Activated T-helper 1 cell treated with Interleukin-2 at 50 U/mL for 16 hours (primary cell): Measurements from ENCODE around the gene NDUFV3.
"Not testable (repeated sequence)": the region's sequence is repeated elsewhere in the genome, so short reads cannot be mapped to it uniquely, and the experiment has no call there.

Experiments used
- DNase-seq: peaks from one replicate; pipeline ENCODE4 v3.0.0-alpha.2; 2020; ENCODE audit warnings: low read depth

NDUFV3 gene

DNA sequence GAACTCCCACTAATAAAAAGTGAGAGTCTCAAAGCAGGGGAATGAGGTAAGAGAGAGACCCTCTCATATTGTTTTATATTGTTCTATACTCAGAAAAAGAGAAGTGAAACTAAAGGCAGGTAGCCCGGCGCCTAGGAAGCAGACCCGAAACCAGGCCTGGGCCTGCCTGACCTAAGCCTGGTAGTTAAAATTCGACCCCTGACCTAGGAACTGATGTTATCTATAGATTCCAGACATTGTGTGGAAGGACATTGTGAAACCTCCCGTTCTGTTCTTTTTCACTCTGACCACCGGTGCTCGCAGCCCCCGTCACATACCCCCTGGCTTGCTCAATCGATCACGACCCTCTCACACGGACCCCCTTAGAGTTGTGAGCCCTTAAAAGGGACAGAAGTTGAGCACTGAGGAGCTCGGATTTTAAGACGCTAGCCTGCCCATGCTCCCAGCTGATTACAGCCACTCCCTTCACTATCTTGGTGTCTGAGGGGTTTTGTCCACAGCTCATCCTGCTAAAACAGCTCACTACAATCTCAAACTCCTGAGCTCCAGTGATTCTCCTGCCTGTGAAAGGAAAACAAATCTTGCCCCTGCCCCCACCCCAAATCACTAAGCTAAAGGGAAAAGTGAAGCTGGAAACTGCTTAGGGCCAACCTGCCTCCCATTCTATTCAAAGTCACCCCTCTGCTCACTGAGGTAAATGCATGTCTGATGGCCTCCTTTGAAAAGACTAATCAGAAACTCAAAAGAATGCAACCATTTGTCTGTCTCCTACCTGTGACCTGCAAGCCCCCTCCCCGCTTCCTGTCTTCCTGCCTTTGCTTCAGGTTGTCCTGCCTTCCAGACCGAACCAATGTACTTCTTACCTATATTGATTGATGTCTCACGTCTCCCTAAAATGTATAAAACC, 44.2 kb downstream of the NDUFV3 start:
- DNase-seq, result not testable (repeated sequence)

DNA sequence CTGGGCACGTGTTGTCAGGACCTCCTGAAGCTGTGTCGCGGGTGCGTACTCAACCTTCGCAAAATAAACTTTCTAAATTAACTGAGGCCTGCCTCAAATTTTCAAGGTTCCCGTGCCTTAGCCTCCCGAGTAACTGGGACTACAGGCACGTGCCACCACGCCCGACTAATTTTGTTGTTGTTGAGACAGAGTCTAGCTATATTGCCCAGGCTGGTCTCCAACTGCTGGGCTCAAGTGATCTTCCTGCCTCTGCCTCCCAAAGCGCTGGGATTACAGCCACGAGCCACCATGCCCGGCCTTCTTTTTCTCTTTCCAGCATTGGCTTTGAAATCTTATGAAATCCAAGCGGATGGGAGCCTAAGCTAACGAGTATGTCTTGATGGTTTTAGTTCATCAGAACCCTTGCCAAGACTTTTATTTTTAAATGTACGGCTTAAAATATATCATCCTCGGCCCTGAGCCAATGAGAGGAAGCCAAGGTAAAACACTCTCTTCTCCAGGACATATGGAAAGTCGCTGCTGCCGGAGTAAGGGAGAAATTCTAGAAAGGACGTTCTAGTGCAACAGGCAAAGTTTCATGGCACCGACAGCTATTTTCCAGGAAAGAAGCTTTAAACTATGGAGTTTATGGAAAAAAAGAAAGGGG, 45.0 kb downstream of the NDUFV3 start:
- no peak for DNase-seq

DNA sequence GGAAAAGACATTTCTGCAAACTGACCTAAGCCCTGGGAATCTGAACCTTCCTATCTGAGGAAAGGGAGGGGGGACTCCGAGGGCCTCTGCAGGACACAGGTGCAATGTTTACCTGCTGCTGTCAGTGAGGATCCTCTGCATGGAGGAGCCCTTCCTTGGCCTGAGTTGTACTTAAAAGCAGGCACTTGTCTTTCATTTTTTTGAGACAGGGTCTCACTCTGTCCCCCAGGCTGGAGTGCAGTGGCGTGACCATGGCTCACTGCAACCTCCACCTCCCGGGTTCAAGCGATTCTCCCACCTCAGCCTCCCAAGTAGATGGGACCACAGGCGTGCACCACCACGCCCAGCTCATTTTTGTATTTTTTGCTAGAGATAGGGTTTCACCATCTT, 45.5 kb downstream of the NDUFV3 start:
- DNase-seq, result not testable (repeated sequence)

DNA sequence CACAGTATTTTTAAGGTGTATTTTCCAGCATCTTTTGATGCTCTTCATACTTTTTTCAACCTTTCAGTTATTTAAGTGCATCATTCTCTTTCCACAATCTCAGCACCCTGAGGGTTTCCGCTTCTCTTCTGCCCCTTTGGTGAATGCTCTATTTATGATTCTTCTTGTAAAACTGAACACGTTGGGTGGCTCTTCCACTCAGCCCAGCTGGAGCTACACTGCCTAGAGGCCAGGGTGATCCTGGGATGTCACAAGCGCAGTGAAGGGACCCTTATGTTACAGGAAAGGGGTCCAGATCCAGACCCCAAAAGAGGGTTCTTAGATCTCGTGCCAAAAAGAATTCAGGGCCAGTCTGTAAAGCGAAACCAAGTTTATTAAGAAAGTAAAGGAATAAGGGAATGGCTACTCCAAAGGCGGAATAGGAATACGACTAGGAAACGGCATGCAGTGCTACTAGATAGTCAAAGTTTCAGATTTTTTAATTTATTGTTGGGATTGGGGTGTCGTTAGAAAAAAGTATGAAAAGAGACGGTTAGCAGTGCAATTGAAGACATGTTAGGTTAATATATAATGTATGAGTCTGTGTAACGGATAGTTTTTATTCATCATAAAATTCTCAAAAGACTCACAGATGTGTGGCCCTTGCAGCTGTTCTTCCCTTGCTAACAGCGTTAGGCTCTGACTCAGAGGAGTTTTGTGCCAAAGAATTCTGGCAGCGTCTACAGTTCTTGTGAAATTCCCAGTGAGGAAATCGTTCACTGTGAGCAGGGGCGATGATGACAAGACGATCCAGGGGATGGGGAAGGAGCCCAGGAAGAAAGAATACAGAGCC, 46.7 kb downstream of the NDUFV3 start:
- no peak for DNase-seq

DNA sequence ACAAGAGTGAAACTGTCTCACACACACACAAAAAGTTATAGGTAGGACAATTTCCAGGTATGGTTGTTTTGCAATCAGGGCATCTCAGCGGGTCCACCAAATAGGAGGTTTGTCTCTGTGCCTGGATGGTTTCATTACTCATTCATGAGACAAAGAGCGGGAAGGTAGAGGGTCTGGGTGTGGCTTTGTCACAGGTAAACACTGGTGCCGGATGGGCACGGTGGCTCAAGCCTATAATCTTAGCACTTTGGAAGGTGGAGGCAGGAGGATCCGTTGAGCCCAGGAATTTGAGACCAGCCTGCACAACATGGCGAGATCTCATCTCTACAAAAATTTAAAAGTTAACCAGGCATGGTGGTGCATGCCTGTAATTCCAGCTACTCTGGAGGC, 48.6 kb downstream of the NDUFV3 start:
- no peak for DNase-seq

DNA sequence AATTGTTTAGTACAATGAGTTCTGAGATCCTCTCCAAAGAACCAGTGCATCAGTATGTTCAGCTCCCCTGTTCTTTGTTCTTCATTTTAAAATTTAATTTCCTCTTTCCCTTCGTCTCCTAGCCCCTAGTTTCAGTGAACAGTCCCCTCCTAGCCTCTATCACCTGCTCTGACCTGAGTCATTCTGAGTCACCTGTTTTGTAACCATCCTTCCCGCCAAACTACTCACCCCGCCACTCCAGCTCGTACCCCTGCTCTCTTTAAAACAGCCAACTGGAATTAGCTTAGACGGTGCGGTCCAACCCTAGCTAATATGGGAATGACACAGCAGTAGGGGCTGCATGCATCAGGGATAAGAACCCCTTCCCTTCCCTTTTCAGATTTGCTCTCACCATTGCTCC, 49.1 kb downstream of the NDUFV3 start:
- no peak for DNase-seq

DNA sequence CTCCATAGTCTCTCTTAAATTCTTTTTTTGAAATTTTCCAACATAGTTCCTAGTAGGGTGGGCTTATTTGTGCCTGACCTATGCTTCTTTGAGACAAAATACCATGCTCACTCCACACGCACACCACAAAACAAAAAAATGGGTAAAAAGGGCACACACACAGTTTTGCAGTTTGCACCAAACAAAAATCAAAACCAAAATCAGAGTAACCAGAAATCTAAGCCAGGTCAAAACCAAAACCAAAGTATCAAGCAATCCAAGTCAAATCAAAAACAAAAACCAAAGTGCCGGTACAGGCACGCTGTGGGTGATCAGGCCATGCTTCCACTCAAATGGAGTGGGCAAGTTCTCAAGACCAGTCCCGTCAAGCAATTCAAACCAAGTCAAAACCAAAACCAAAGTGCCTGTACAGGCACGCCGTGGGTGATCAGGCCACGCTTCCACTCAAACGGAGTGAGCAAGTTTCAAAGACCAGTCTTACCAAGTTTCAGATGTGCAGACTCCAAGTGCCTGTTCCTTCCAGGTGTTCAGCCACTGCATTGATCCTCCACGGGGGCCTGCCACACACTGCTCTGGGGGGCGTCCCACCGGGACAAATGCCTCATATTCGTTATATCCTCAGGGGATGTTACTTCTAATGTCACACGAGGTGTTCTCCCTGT, 56.1 kb downstream of the NDUFV3 start:
- not testable (repeated sequence) for DNase-seq

DNA sequence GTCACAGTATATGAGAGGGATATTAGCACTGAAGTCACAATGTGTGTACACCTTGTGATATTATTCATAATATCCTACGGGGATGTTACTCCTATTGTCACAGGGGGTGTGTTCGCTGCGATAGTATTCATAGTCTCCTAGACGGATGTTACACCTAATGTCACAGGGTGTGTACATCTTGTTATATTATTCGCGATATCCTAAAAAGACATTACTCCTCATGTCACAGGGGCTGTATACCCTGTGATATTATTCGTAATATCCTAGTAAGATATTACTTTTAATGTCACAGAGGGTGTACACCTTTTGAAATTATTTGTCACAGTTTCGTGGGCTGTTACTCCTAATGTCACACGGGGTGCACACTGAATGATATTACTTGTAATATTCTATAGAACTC, 58.1 kb downstream of the NDUFV3 start:
- not testable (repeated sequence) for DNase-seq

DNA sequence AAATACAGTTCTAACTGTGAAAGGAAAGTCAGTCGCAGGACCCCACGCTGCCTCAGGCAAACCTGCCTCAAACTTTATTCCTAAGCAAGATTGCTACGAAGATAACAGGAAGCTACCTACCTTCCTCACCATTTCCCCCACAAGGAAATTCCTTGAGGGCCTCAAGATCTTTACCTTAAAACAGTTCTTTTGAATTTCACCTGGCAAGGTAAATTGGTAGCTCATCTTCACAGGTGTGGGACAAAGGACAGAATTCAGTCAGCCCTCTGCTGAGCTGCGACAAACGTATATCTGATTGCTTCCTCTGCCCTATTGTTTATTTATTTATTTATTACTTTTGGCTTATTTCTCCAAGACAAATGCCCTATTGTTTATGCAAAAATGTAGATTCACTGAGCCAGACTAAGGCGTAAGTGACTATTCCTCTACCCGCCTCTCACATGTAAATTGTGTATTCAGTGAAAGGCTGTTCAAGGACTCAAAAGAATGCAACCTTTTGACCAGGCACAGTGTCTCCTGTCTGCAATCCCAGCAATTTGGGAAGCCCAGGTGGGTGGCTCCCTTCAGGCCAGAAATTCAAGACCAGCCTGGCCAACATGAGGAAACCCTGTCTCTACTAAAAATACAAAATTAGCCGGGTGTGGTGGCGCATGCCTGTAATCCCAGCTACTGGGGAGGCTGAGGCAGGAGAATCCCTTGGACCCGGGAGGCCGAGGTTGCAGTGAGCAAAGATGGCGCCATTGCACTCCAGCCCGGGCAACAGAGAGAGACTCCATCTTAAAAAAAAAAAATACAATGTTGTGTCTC, 63.9 kb downstream of the NDUFV3 start:
- DNase-seq, result no peak

DNA sequence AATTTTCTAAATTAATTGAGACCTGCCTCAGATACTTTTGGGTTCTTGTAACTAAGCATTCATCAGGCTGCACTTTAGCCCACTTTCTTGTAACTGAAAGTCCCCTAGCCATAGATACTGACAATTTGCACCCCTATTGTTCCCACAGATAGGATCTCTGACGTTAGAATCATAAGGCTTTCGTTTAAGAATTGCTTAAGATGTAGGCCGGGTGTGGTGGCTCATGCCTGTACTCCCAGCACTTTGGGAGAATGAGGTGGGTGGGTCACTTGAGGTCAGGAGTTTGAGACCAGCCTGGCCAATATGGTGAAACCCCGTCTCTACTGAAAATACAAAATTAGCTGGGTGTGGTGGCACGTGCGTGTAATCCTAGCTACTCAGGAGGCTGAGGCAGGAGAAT, 65.0 kb downstream of the NDUFV3 start:
- DNase-seq, result not testable (repeated sequence)

DNA sequence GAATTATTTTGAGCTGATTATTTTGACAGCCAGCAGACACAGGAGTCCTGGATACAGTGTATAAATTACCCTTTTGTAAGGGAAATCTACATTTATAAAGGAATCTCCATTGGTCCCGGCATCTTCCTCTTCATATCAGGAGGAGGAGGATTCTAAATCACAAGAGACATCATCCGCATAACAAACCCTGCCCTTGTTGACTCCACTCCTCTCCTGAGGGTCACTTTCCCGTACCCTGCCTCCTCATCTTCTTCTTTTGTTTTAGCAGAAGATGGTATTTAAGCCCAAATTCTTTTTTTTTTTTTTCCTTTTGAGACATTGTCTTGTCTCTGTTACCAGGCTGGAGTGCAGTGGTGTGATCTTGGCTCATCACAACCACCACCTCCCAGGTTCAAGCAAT, 66.6 kb downstream of the NDUFV3 start:
- no peak for DNase-seq

DNA sequence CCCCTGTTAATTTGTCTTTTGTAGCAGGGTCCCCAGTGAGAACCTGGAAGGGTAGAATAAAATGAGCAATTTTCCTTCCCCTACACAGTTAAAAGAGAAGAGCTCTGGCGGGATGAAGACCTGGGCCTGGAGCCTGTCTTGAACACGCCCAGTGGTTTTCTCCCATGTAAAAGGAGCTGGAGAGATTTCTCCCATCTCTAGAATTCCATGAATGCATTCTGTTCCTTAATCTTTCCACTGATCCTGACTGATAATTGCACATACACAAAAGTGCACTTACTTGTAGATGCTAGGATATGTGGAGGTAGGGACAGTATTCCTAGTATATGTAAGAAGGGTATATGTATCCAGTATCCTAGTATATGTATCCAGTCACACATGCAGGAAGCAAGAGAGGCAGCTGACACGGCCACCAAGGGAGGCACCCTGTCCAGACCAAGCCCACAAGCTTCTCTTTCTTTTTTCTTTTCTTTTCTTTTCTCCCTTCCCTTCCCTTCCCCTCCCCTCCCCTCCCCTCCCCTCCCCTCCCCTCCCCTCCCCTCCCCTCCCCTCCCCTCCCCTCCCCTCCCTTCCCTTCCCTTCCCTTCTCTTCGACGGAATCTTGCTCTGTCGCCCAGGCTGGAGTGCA, 69.4 kb downstream of the NDUFV3 start:
- DNase-seq, result no peak
